Measurements from ENCODE around the gene ARID2.

DNA sequence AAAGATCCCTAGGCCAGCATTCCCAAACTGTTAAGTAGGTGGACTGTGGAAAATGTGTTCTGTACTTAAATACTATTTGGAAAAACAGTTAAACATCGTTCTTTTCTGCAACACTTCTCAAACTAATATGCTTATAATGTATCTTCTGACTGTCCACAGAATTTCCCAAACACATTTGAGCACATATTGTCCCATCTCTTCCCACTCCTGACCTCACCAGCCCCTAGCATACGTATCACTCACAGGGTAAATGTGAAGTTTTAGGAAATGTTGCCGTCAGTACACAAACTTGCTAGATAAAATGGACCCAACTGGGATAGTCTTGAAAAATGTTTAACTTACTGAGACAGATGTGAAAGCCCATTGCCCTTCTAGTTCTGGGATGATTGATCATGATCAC, 27.7 kb downstream of the ARID2 start:
- no peak for TF ChIP-seq BHLHE40 (IDR thresholded peaks at IDR 0.05; ENCODE audit: low read depth, low read length)
- TF ChIP-seq, protein P1, sequence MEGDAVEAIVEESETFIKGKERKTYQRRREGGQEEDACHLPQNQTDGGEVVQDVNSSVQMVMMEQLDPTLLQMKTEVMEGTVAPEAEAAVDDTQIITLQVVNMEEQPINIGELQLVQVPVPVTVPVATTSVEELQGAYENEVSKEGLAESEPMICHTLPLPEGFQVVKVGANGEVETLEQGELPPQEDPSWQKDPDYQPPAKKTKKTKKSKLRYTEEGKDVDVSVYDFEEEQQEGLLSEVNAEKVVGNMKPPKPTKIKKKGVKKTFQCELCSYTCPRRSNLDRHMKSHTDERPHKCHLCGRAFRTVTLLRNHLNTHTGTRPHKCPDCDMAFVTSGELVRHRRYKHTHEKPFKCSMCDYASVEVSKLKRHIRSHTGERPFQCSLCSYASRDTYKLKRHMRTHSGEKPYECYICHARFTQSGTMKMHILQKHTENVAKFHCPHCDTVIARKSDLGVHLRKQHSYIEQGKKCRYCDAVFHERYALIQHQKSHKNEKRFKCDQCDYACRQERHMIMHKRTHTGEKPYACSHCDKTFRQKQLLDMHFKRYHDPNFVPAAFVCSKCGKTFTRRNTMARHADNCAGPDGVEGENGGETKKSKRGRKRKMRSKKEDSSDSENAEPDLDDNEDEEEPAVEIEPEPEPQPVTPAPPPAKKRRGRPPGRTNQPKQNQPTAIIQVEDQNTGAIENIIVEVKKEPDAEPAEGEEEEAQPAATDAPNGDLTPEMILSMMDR (IDR thresholded peaks at IDR 0.05): no peak

All from A549 (cell line).